Articular chondrocyte of knee joint (primary cell): ENCODE results near the gene GPANK1. TPM values are rescaled to one million over a fixed set of nuclear protein-coding genes. Genes with fewer than 3 reads are reported as not detected.
A peak's percentile ranks its signal among the peaks of the same experiment; 100 is the strongest.

ENCODE experiments used
- small RNA-seq: library from RNA; depleted of rRNA; stranded (forward); fragments of <200 nt; gene quantifications from one replicate; pipeline ENCODE3, GENCODE V24; 2012
- total RNA-seq: library from RNA; depleted of rRNA; stranded (reverse); fragments of >200 nt; gene quantifications from 2 replicates; pipeline ENCODE4 v1.2.3, GENCODE V29; 2012

GPANK1 gene
- 17.0 and 17.1 TPM in 2 replicates for total RNA-seq

DNA sequence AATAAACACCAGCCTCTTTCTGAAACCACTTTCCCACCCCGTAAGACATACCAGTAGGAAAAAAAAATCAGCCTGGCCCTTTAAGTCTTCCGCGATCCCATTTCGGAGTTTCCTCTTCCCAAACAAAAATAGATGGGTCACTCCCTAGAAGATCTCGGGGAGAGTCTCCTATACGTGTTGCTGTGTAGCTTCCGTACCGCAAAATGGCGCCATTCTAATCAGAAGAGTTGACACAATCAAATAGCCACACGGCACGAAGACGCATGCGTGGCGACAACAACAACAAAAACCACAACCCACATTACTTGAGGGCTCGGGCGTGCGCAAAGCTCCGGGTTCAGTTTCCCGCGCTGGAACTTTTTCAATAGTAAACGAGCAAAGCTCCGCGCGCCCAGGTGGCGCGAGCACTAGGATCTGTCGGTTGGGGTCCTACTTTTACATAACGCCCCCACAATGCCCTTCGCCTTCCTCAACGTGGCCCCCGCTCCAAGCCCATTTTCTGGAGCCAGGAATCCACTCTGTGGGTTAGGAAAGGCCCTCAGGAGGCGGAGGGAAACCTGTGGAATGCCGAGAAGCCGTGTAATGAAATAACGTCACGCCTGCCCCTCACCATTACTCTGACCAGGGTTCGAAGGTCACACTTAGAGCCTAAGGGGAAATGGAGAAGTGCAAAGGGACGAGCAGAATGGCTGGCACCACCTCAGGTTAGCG lies at the start of gene GPANK1:
TSS of gene GPANK1 (minus strand) at position 208 of the 711 bp plus-strand sequence. CDS start 519 bp downstream, outside the sequence.

GRCh38 chr6:31706599-31706998 lies 41.8 kb upstream of the GPANK1 start, which contains the start of gene LY6G6F:
LY6G6F (plus strand) TSS chr6:31706866; CDS start chr6:31706907, 41 bp downstream.

DNA sequence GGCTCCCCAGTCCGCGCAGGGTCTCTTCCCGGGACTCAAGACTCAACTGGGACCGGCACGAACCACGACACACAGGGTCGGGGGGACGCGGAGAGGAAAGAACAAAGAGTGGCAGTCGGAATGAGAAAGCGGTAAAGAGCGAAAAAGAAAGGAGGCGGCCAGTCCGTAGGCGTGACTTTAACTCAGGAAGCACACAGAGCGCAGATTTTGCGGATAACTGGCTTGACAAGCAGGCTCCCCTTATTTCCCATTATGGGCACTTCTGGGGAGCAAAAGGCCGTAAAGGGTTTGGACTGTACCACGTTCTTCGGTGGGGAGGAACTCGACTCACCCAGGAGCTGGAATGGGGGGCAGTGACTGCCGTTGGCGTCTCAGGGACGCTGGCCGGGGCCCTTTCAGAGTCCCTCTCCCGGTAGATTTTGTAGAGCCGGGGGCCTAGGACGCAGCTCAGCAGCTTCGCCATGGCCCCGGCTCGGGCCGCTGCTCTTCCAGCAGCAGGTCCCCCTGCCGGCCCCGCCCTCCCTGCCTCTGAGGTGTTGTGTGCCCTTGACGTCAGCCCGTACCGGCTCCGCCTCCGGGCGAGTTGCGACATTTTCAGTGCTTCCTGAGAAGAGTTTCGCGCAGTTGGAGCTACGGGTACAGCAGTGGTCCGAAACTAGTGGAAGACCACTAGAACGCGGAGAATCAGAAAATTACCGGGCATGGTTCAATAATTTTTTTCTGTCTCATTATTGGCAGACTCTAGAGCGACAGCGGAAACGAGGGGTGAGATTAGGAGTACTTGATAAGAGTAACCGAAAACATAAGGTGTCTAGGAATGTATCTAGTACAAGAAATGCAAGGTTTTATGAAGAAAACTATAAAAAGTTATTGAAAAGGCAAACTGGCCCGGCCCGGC lies 38.3 kb upstream of the GPANK1 start, which contains the start of gene ABHD16A:
TSS of gene ABHD16A (minus strand) at position 506 of the 898 bp plus-strand sequence. CDS start at position 463, 43 bp downstream.

GRCh38 chr6:31680226-31681134 lies 15.7 kb upstream of the GPANK1 start, which contains the start of gene LY6G5C:
LY6G5C (minus strand) TSS chr6:31681067; CDS start chr6:31680373, 694 bp downstream.

GRCh38 chr6:31669676-31670075 lies 4.9 kb upstream of the GPANK1 start, which contains the start of gene LY6G5B:
LY6G5B (plus strand) TSS chr6:31669976; CDS start chr6:31670951, 975 bp downstream.

DNA sequence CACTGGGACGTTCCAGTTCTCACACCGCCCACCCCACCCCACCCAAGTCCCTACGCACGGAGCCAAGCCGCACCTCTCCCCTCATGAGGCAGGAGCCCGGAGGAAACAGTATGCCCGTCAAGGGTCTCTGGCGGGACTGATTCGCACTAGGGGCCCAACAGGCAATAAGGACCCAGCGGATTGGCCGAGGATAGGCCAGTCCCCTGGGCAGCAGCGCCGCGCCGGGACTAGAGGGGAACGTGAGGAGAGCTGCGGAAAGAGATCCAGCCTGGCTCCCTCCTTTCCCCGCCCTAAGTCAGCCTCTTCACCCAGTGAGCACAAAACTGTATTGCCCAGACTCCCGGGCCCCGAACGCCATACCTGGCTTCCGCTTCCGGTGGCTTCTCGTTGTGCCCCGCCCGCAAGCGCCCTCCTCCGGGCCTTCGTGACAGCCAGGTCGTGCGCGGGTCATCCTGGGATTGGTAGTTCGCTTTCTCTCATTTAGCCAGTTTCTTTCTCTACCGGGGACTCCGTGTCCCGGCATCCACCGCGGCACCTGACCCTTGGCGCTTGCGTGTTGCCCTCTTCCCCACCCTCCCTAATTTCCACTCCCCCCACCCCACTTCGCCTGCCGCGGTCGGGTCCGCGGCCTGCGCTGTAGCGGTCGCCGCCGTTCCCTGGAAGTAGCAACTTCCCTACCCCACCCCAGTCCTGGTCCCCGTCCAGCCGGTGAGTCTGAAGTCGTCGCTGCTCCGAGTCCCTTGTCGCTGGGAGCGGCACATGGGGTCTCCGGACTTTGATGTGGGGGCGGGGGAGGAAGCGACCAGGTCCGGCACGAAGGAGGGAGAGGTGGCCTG lies 922 bp upstream of the GPANK1 start, which contains the start of gene CSNK2B:
TSS of gene CSNK2B (plus strand) at position 580 of the 836 bp plus-strand sequence. CDS start 752 bp downstream, outside the sequence.

GRCh38 chr6:31660381-31661261 lies 4.2 kb downstream of the GPANK1 start, which contains the start of gene C6orf47:
C6orf47 (minus strand) TSS chr6:31660778; CDS start chr6:31659947, 831 bp downstream.

DNA sequence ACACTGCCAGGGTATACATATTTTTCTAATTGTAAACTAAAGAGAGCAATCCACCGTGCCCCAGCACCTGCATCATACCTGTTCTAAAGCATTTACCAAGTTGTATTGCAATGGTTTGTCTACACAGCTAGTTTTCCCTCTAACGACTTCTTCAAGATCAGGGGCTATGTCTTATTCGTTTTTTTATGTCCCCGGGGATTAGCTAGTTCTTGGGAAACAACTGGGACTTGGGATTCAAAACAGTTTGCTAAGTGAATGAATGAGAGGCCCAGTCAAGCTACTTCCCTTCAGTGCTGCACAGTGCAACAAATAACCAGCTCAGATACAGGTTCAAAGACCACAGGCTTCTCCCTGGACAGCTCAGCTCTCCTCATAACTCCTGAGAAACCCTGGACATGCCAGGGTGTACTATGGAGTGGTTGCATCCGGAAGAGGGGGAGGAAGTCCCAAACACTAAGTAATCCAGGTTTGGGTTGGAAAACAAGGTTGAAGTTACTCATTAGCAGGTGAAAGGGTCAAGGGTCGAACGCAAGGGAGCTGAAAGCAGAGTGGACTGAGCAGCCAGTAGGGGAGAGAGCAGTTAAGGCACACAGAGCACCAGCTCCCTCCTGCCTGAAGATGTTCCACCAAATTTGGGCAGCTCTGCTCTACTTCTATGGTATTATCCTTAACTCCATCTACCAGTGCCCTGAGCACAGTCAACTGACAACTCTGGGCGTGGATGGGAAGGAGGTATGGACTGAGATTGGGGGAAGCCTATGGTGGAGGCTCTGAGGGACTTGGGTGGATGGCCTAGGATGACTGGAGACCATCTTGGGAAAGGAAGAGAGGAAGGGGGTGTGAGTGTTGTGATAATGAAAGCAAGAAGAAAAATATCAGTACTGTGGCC lies 9.2 kb downstream of the GPANK1 start, which contains the start of gene APOM:
TSS of gene APOM (plus strand) at position 546 of the 889 bp plus-strand sequence. CDS start at position 619, 73 bp downstream.

DNA sequence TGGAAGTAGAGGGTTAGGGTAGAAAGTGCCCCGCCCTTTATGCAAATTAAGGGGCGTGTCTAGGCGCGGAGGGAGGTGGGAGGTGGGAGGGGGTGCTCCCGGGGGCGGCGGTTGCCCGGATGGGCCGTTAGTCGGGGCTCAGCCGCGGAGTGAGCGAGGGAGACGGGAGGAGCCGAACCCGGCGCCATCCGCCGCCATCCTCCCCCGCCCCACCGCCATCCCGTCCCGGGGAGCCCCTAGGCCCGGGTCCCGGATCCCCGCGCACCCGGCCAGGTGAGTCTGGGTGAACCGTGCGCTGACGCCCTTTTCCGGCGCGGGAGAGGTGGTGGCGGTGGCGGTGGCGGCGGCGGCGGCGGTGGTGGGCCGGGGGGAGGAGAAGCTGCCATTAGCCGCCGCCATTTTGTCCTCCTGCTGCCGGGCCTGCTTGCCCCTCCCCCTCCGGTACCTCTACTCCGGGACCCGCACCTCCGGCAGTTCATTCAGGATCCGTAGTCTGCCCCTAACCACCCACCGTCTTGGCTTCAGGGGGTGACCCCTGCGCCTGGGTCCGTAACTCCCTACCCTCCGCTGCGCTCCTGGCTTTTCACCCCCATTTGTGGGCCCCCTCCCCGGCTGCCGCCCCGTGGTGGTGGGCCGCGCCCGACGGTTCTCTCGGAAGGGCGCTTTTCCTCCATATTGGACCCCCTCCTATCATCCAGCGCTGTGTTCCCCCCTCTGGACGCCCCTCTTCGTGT lies 44.0 kb downstream of the GPANK1 start, which contains the start of gene PRRC2A:
TSS of gene PRRC2A (plus strand) at position 130 of the 734 bp plus-strand sequence. CDS start 2,075 bp downstream, outside the sequence.

GRCh38 chr6:31614684-31615578 lies 49.9 kb downstream of the GPANK1 start, which contains the start of gene AIF1:
AIF1 (plus strand) TSS chr6:31615234; CDS start chr6:31615330, 96 bp downstream.

Small RNA genes lying within 50 kb of the gene (small RNA-seq; reads per million reads assigned to genes)
- gene MIR4646 (not detected), gene MIR6832 (0.23 reads per million), gene RF00019 (not detected), gene SNORA38 (43.8 reads per million, percentile 97 among the genes with 10 or more reads in this experiment), gene UQCRHP1 (not detected)

Other genes with a start within 250 kb of the GPANK1 start
- gene MICB, start 166.9 kb downstream of the GPANK1 start, total RNA-seq: 6.5 and 8.6 TPM in 2 replicates
- gene MCCD1, start 136.0 kb downstream of the GPANK1 start, total RNA-seq: not detected in 2 replicates
- 262 and 345 TPM in 2 replicates for gene DDX39B, start 123.0 kb downstream of the GPANK1 start, total RNA-seq
- 3.4 and 3.5 TPM in 2 replicates for gene ATP6V1G2, start 118.4 kb downstream of the GPANK1 start, total RNA-seq
- 22.9 and 26.5 TPM in 2 replicates for gene NFKBIL1, start 117.4 kb downstream of the GPANK1 start, total RNA-seq
- gene LTA, start 92.7 kb downstream of the GPANK1 start, total RNA-seq: not detected in 2 replicates
- gene TNF, start 89.4 kb downstream of the GPANK1 start, total RNA-seq: not detected in 2 replicates
- not detected in 2 replicates for gene LTB, start 82.6 kb downstream of the GPANK1 start, total RNA-seq
- gene LST1, start 78.7 kb downstream of the GPANK1 start, total RNA-seq: not detected in 2 replicates
- gene NCR3, start 72.0 kb downstream of the GPANK1 start, total RNA-seq: not detected in 2 replicates
- not detected in 2 replicates for gene AIF1, start 49.8 kb downstream of the GPANK1 start, total RNA-seq
- gene PRRC2A, start 44.3 kb downstream of the GPANK1 start, total RNA-seq: 49.4 and 57.4 TPM in 2 replicates
- 127 and 138 TPM in 2 replicates for gene BAG6, start 12.3 kb downstream of the GPANK1 start, total RNA-seq
- gene APOM, start 9.1 kb downstream of the GPANK1 start, total RNA-seq: 2.0 and 2.2 TPM in 2 replicates
- gene C6orf47, start 4.2 kb downstream of the GPANK1 start, total RNA-seq: 15.2 and 19.5 TPM in 2 replicates
- 118 and 149 TPM in 2 replicates for gene CSNK2B, start 1.1 kb upstream of the GPANK1 start, total RNA-seq
- gene LY6G5B, start 5.0 kb upstream of the GPANK1 start, total RNA-seq: 4.2 and 4.8 TPM in 2 replicates
- gene LY6G5C, start 16.1 kb upstream of the GPANK1 start, total RNA-seq: 0.26 and 0.65 TPM in 2 replicates
- 29.9 and 35.3 TPM in 2 replicates for gene ABHD16A, start 38.3 kb upstream of the GPANK1 start, total RNA-seq
- not detected in 2 replicates for gene LY6G6F, start 41.9 kb upstream of the GPANK1 start, total RNA-seq
- gene LY6G6D, start 50.4 kb upstream of the GPANK1 start, total RNA-seq: not detected in 2 replicates
- not detected in 2 replicates for gene LY6G6C, start 56.7 kb upstream of the GPANK1 start, total RNA-seq
- not detected in 2 replicates for gene MPIG6B, start 58.4 kb upstream of the GPANK1 start, total RNA-seq
- 76.2 and 84.3 TPM in 2 replicates for gene DDAH2, start 64.3 kb upstream of the GPANK1 start, total RNA-seq
- gene CLIC1, start 71.5 kb upstream of the GPANK1 start, total RNA-seq: 597 and 600 TPM in 2 replicates
- 10.7 and 12.3 TPM in 2 replicates for gene MSH5, start 75.0 kb upstream of the GPANK1 start, total RNA-seq
- gene SAPCD1, start 97.7 kb upstream of the GPANK1 start, total RNA-seq: 0.54 and 1.4 TPM in 2 replicates
- 1.0 and 1.9 TPM in 2 replicates for gene VWA7, start 112.3 kb upstream of the GPANK1 start, total RNA-seq
- gene VARS1, start 130.8 kb upstream of the GPANK1 start, total RNA-seq: 38.3 and 45.2 TPM in 2 replicates
- 28.3 and 32.4 TPM in 2 replicates for gene LSM2, start 142.0 kb upstream of the GPANK1 start, total RNA-seq
- 1.0 and 1.4 TPM in 2 replicates for gene HSPA1L, start 150.3 kb upstream of the GPANK1 start, total RNA-seq
- gene HSPA1A, start 150.5 kb upstream of the GPANK1 start, total RNA-seq: 91.1 and 137 TPM in 2 replicates
- 123 and 152 TPM in 2 replicates for gene HSPA1B, start 162.7 kb upstream of the GPANK1 start, total RNA-seq
- gene NEU1, start 197.8 kb upstream of the GPANK1 start, total RNA-seq: 48.6 and 57.6 TPM in 2 replicates
- 0.22 TPM in 1 of 2 replicates, not detected in the other for gene SLC44A4, start 214.0 kb upstream of the GPANK1 start, total RNA-seq
- 41.4 and 51.4 TPM in 2 replicates for gene EHMT2, start 232.7 kb upstream of the GPANK1 start, total RNA-seq
- 1.3 and 1.9 TPM in 2 replicates for gene ZBTB12, start 237.1 kb upstream of the GPANK1 start, total RNA-seq